CD8-positive, alpha-beta memory T cell (primary cell): ENCODE data around the gene TMEM235. TPM values are rescaled to one million over a fixed set of nuclear protein-coding genes. Genes with fewer than 3 reads are reported as not detected.

ENCODE experiments used
- CTCF ChIA-PET: fragments of 350-600 bp; sonication (Branson Sonifier 250); formaldehyde crosslinking; loops from one replicate; lab custom pipeline; 2021; ENCODE audit warnings: antibody characterized with exemption; lab: Charles Lee
- POLR2A ChIA-PET: fragments of 350-600 bp; sonication (Branson Sonifier 250); formaldehyde crosslinking; loops from one replicate; lab custom pipeline; 2021; ENCODE audit warnings: antibody characterized with exemption; lab: Charles Lee
- DNase-seq, 5 donors: peaks; one replicate each; pipeline versions ENCODE4 v3.0.0 to v3.0.0-alpha.2; 2020 to 2022; ENCODE audit warnings: mixed read lengths in 1 of 5
- H3K27ac ChIP-seq: one replicate; pipeline ENCODE4 v1.7.0; 2013; ENCODE audit warnings: low read depth, mild to moderate bottlenecking, low read length, moderate library complexity
- H3K27me3 ChIP-seq: 2 replicates; pipeline ENCODE4 v1.7.0; 2013; ENCODE audit warnings: low read length, mild to moderate bottlenecking; ENCODE audit not compliant: insufficient read depth, poor library complexity, severe bottlenecking
- H3K36me3 ChIP-seq: 2 replicates; pipeline ENCODE4 v1.7.0; 2013; ENCODE audit warnings: mild to moderate bottlenecking, low read length, moderate library complexity; ENCODE audit not compliant: insufficient read depth
- H3K4me1 ChIP-seq: 2 replicates; pipeline ENCODE4 v1.7.0; 2013; ENCODE audit warnings: mild to moderate bottlenecking, low read length, moderate library complexity; ENCODE audit not compliant: insufficient read depth
- H3K4me3 ChIP-seq: 2 replicates; pipeline ENCODE4 v1.7.0; 2013; ENCODE audit warnings: mild to moderate bottlenecking, low read length
- H3K9me3 ChIP-seq: 2 replicates; pipeline ENCODE4 v1.7.0; 2013; ENCODE audit warnings: mild to moderate bottlenecking, low read length
- H3K27ac Mint-ChIP-seq, 8 donors: one replicate each; pipeline ENCODE4 v1.8.0; 2020 to 2021; ENCODE audit warnings: mixed read lengths in 8 of 8, mild to moderate bottlenecking in 6 of 8, inconsistent platforms in 3 of 8, moderate library complexity in 3 of 8
- H3K27me3 Mint-ChIP-seq, 2 donors: one replicate each; pipeline ENCODE4 v1.8.0; 2020 to 2021; ENCODE audit warnings: mixed read lengths in 2 of 2, mild to moderate bottlenecking in 1 of 2, moderate library complexity in 1 of 2
- H3K36me3 Mint-ChIP-seq, 3 donors: one replicate each; pipeline ENCODE4 v1.8.0; 2020 to 2021; ENCODE audit warnings: mixed read lengths in 3 of 3, inconsistent platforms in 1 of 3, mild to moderate bottlenecking in 1 of 3
- H3K4me1 Mint-ChIP-seq, 3 donors: one replicate each; pipeline ENCODE4 v1.8.0; 2020 to 2021; ENCODE audit warnings: mixed read lengths in 3 of 3, inconsistent platforms in 1 of 3, mild to moderate bottlenecking in 1 of 3
- H3K4me3 Mint-ChIP-seq, 7 donors: one replicate each; pipeline ENCODE4 v1.8.0; 2020 to 2021; ENCODE audit warnings: mixed read lengths in 7 of 7, mild to moderate bottlenecking in 6 of 7, moderate library complexity in 4 of 7, inconsistent platforms in 2 of 7
- H3K9me3 Mint-ChIP-seq, 5 donors: one replicate each; pipeline ENCODE4 v1.8.0; 2020 to 2022; ENCODE audit warnings: mixed read lengths in 5 of 5, mild to moderate bottlenecking in 3 of 5, moderate library complexity in 2 of 5, inconsistent platforms in 1 of 5
- polyA plus RNA-seq: library from polyadenylated mRNA; unstranded; fragments of 300-500 nt; fragmentation: Illumina TruSeq; gene quantifications from one replicate; pipeline ENCODE4 v1.2.3, GENCODE V29; 2021
- total RNA-seq, 2 experiments: library from RNA; stranded (reverse); gene quantifications; one replicate each; pipeline ENCODE4 v1.2.3, GENCODE V29; 2021

The TMEM235 gene
- total and polyA plus RNA-seq, 3 experiments from 2014 or later = not detected

GRCh38 chr17:78256707-78257591, 25.5 kb downstream of the TMEM235 start:
- H3K4me3 Mint-ChIP-seq = peak overlapping the region in 1 of 7 donors; percentile 58
- peaks cover 85% of the 10 kb centered on the region for H3K4me1 ChIP-seq

GRCh38 chr17:78257810-78258322, 26.4 kb downstream of the TMEM235 start:
- CTCF ChIA-PET = no interaction called here
- Histone ChIP-seq H3K4me1 (peaks cover 85% of the 10 kb centered on the region), H3K27me3 (no peaks in the 10 kb centered on the region), H3K36me3 (no peaks in the 10 kb centered on the region), H3K4me3 (peak overlapping the region; percentile 66), H3K9me3 (no peaks in the 10 kb centered on the region), H3K27ac (peak overlapping the region; percentile 75)
- H3K27me3 Mint-ChIP-seq = no peaks in the 10 kb centered on the region
- H3K36me3 Mint-ChIP-seq = no peaks in the 10 kb centered on the region
- no peaks in the 10 kb centered on the region for H3K9me3 Mint-ChIP-seq
- peak overlapping the region in 4 of 7 donors; percentile 19 to 49 (median 30) for H3K4me3 Mint-ChIP-seq
- POLR2A ChIA-PET = interaction anchor here (0.7 kb wide), 1 partner anchor 9 kb away, joined by 4 read pairs; no protein-coding TSS in a partner anchor
- peak overlapping the region in 4 of 8 donors; percentile 33 to 90 (median 54) for H3K27ac Mint-ChIP-seq
- DNase-seq = no peak
- H3K4me1 Mint-ChIP-seq = peaks cover 29 to 55% (median 29%) of the 10 kb centered on the region in 3 donors

More at GRCh38 chr17:78256707-78257591, 25.5 kb downstream of the TMEM235 start:
- H3K4me1 Mint-ChIP-seq = peaks cover 37 to 60% (median 38%) of the 10 kb centered on the region in 3 donors
- H3K36me3 Mint-ChIP-seq = no peaks in the 10 kb centered on the region
- no peaks in the 10 kb centered on the region for H3K9me3 Mint-ChIP-seq
- no peaks in the 10 kb centered on the region for H3K36me3 ChIP-seq
- ChIA-PET CTCF (interaction anchor here (0.8 kb wide), 1 partner anchor 71 kb away, joined by 3 read pairs; no protein-coding TSS in a partner anchor), POLR2A (interaction anchor here (0.5 kb wide), 1 partner anchor 141 kb away, joined by 7 read pairs; no protein-coding TSS in a partner anchor)
- no peaks in the 10 kb centered on the region for H3K27me3 ChIP-seq
- H3K27ac ChIP-seq = peak overlapping the region; percentile 75
- peaks cover 0 to 2% of the 10 kb centered on the region in 2 donors for H3K27me3 Mint-ChIP-seq
- DNase-seq = no peak
- peak overlapping the region in 1 of 8 donors; percentile 59 for H3K27ac Mint-ChIP-seq
- H3K4me3 ChIP-seq = no peak overlapping the region
- H3K9me3 ChIP-seq = no peaks in the 10 kb centered on the region

GRCh38 chr17:78258323-78259191, 27.1 kb downstream of the TMEM235 start:
- Histone ChIP-seq H3K27ac (peak overlapping the region; percentile 75), H3K4me1 (peaks cover 87% of the 10 kb centered on the region), H3K36me3 (no peaks in the 10 kb centered on the region), H3K4me3 (peak overlapping the region; percentile 68), H3K9me3 (no peaks in the 10 kb centered on the region), H3K27me3 (no peaks in the 10 kb centered on the region)
- ChIA-PET POLR2A (no interaction called here), CTCF (interaction anchor here (1.9 kb wide), 1 partner anchor 9 kb away, joined by 5 read pairs; no protein-coding TSS in a partner anchor)
- no peaks in the 10 kb centered on the region for H3K9me3 Mint-ChIP-seq
- peak overlapping the region; percentile 39 to 78 (median 54) for H3K4me3 Mint-ChIP-seq
- H3K27ac Mint-ChIP-seq = peak overlapping the region in 5 of 8 donors; percentile 33 to 90 (median 63)
- peaks cover 22 to 49% (median 25%) of the 10 kb centered on the region in 3 donors for H3K4me1 Mint-ChIP-seq
- no peaks in the 10 kb centered on the region for H3K36me3 Mint-ChIP-seq
- DNase-seq = peak in 4 of 5 donors; percentile 21 to 75 (median 59)
- H3K27me3 Mint-ChIP-seq = no peaks in the 10 kb centered on the region

GRCh38 chr17:78259192-78259554, 27.7 kb downstream of the TMEM235 start:
- H3K4me1 ChIP-seq = peaks cover 85% of the 10 kb centered on the region
- CTCF ChIA-PET = interaction anchor here (1.9 kb wide), 1 partner anchor 9 kb away, joined by 5 read pairs; no protein-coding TSS in a partner anchor
- H3K9me3 ChIP-seq = no peaks in the 10 kb centered on the region
- H3K4me3 Mint-ChIP-seq = peak overlapping the region in 2 of 7 donors; percentile 43 to 44
- H3K9me3 Mint-ChIP-seq = no peaks in the 10 kb centered on the region
- H3K27ac Mint-ChIP-seq = no peak overlapping the region
- peak in 1 of 5 donors; percentile 33 for DNase-seq
- no peaks in the 10 kb centered on the region for H3K27me3 ChIP-seq
- peaks cover 18 to 45% (median 23%) of the 10 kb centered on the region in 3 donors for H3K4me1 Mint-ChIP-seq
- H3K4me3 ChIP-seq = peak overlapping the region; percentile 68
- H3K36me3 ChIP-seq = no peaks in the 10 kb centered on the region
- peak overlapping the region; percentile 47 for H3K27ac ChIP-seq
- no peaks in the 10 kb centered on the region for H3K27me3 Mint-ChIP-seq
- POLR2A ChIA-PET = no interaction called here
- no peaks in the 10 kb centered on the region for H3K36me3 Mint-ChIP-seq

- H3K4me1 ChIP-seq = peaks cover 51% of the 10 kb centered on the region
- no peak overlapping the region for H3K4me3 ChIP-seq
- H3K27me3 ChIP-seq = no peaks in the 10 kb centered on the region
- Mint-ChIP-seq H3K27me3 (no peaks in the 10 kb centered on the region), H3K36me3 (no peaks in the 10 kb centered on the region), H3K4me3 (no peak overlapping the region), H3K4me1 (peaks cover 7 to 25% (median 12%) of the 10 kb centered on the region in 3 donors), H3K9me3 (no peaks in the 10 kb centered on the region), H3K27ac (no peak overlapping the region)
- CTCF ChIA-PET = interaction anchor here (1.0 to 2.4 kb wide), 3 partner anchors 9 to 98 kb away, joined by 3 to 9 read pairs (median 4); no protein-coding TSS in a partner anchor
- H3K27ac ChIP-seq = peak overlapping the region; percentile 74
- no peaks in the 10 kb centered on the region for H3K9me3 ChIP-seq
- POLR2A ChIA-PET = no interaction called here
- H3K36me3 ChIP-seq = no peaks in the 10 kb centered on the region
- DNase-seq = peak in 1 of 5 donors; percentile 41
Measured at GRCh38 chr17:78263063-78263735, 31.8 kb downstream of the TMEM235 start.

- peak overlapping the region; percentile 74 for H3K27ac ChIP-seq
- DNase-seq = peak in 1 of 5 donors; percentile 26
- CTCF ChIA-PET = interaction anchor here (1.1 to 2.4 kb wide), 2 partner anchors 13 to 97 kb away, joined by 3 to 9 read pairs; no protein-coding TSS in a partner anchor
- Mint-ChIP-seq H3K9me3 (no peaks in the 10 kb centered on the region), H3K27ac (peak overlapping the region in 2 of 8 donors; percentile 73 to 78), H3K4me3 (no peak overlapping the region), H3K36me3 (no peaks in the 10 kb centered on the region), H3K4me1 (peaks cover 5 to 20% (median 10%) of the 10 kb centered on the region in 3 donors), H3K27me3 (no peaks in the 10 kb centered on the region)
- no peaks in the 10 kb centered on the region for H3K9me3 ChIP-seq
- H3K36me3 ChIP-seq = no peaks in the 10 kb centered on the region
- no peaks in the 10 kb centered on the region for H3K27me3 ChIP-seq
- POLR2A ChIA-PET = no interaction called here
- H3K4me1 ChIP-seq = peaks cover 46% of the 10 kb centered on the region
- no peak overlapping the region for H3K4me3 ChIP-seq
Measured at GRCh38 chr17:78263736-78264340, 32.4 kb downstream of the TMEM235 start.
